Activated CD8-positive, alpha-beta memory T cell treated with anti-CD3 and anti-CD28 coated beads, Interleukin-2, amount 10 ng/mL, durations not matched to agents 7 days and 5 days (primary cell): ENCODE measurements around the gene NFIB. TPM values are rescaled to one million over a fixed set of nuclear protein-coding genes. Genes with fewer than 3 reads are reported as not detected.

ENCODE experiments used
- ATAC-seq: fragments of 150-1000 bp; cut with Tn5 transposase; one replicate; pipeline ENCODE4 v1.10.0; 2021; ENCODE audit warnings: moderate library complexity
- CTCF ChIA-PET: fragments of 350-600 bp; sonication (Branson Sonifier 250); formaldehyde crosslinking; loops from one replicate; lab custom pipeline; 2021; ENCODE audit warnings: antibody characterized with exemption; lab: Charles Lee
- DNase-seq: peaks from one replicate; pipeline ENCODE4 v3.0.0-alpha.2; 2020
- H3K27ac Mint-ChIP-seq: one replicate; pipeline ENCODE4 v1.8.0; 2021; ENCODE audit warnings: mild to moderate bottlenecking, mixed read lengths
- H3K27me3 Mint-ChIP-seq: one replicate; pipeline ENCODE4 v1.8.0; 2021; ENCODE audit warnings: mixed read lengths
- H3K36me3 Mint-ChIP-seq: one replicate; pipeline ENCODE4 v1.8.0; 2021; ENCODE audit warnings: mild to moderate bottlenecking, mixed read lengths
- H3K4me1 Mint-ChIP-seq: one replicate; pipeline ENCODE4 v1.8.0; 2021; ENCODE audit warnings: mixed read lengths
- H3K4me3 Mint-ChIP-seq: one replicate; pipeline ENCODE4 v1.8.0; 2021; ENCODE audit warnings: mild to moderate bottlenecking, moderate library complexity, mixed read lengths
- H3K9me3 Mint-ChIP-seq: one replicate; pipeline ENCODE4 v1.8.0; 2022; ENCODE audit warnings: low read depth, mixed read lengths
- total RNA-seq, 2 experiments: library from RNA; stranded (reverse); gene quantifications; one replicate each; pipeline ENCODE4 v1.2.3, GENCODE V29; 2021

The NFIB gene
- total RNA-seq, 2 experiments from 2014 or later, result not detected

- peak overlapping the region; percentile 44 for H3K27ac Mint-ChIP-seq
- ATAC-seq (no peak), DNase-seq (no peak)
- no peak overlapping the region for H3K4me3 Mint-ChIP-seq
- CTCF ChIA-PET, result no interaction called here
- H3K4me1 Mint-ChIP-seq, result peaks cover 2% of the 10 kb centered on the region
- peaks cover 4% of the 10 kb centered on the region for H3K36me3 Mint-ChIP-seq
- H3K27me3 Mint-ChIP-seq, result peaks cover 9% of the 10 kb centered on the region
- H3K9me3 Mint-ChIP-seq, result no peaks in the 10 kb centered on the region
Observed at GRCh38 chr9:14349146-14349446, 35.2 kb upstream of the NFIB start.

DNA sequence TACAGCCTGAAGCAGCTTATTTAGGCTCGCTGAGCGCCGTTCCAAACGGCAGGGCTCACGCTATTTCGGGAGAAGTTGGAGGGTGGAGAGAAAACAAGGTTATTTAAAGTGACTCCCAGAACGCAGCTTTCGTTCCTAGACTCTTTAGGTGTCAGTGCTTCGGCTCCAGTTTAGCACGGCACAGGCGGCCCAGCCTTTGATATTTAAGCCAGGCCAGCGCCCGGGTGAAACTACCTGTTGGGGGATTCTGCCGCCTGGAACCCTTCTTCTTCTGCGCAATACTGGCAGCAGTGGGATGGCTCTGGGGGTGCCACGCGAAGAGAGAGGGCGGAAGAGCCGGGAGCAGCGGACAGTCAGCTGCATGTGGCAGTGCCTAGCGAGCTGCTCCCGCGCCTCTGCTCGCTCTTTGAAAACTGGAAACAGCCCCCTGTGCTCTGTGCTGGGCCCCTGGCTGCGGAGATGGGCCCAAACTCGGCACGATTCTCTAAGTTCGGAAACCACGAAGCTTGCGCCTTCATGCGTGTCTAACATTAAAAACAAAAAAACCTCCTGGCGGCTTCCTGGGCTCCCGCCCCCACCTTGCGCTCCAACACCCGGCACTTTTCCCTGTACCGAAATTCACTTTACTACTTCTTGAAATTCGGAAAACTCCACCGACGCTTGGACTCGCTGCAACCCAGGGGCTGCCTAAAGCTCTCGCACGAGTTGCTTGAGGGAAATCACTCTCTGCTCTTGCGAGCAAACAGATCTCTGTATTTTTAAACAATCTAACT lies 34.6 kb upstream of the NFIB start:
- Mint-ChIP-seq H3K27ac (peak overlapping the region; percentile 45), H3K9me3 (no peaks in the 10 kb centered on the region), H3K36me3 (peaks cover 4% of the 10 kb centered on the region), H3K27me3 (peaks cover 7% of the 10 kb centered on the region), H3K4me1 (peaks cover 2% of the 10 kb centered on the region), H3K4me3 (no peak overlapping the region)
- CTCF ChIA-PET, result no interaction called here
- ATAC-seq (no peak), DNase-seq (no peak)

GRCh38 chr9:14348123-14348372 lies 34.1 kb upstream of the NFIB start:
- Mint-ChIP-seq H3K4me3 (no peak overlapping the region), H3K4me1 (peaks cover 2% of the 10 kb centered on the region), H3K27me3 (peaks cover 6% of the 10 kb centered on the region), H3K36me3 (peaks cover 4% of the 10 kb centered on the region), H3K9me3 (no peaks in the 10 kb centered on the region), H3K27ac (peak overlapping the region; percentile 45)
- ATAC-seq, result no peak
- CTCF ChIA-PET, result no interaction called here
- no peak for DNase-seq

GRCh38 chr9:14347406-14348122 lies 33.6 kb upstream of the NFIB start:
- peaks cover 2% of the 10 kb centered on the region for H3K4me1 Mint-ChIP-seq
- H3K27me3 Mint-ChIP-seq, result peaks cover 2% of the 10 kb centered on the region
- H3K9me3 Mint-ChIP-seq, result no peaks in the 10 kb centered on the region
- CTCF ChIA-PET, result no interaction called here
- H3K36me3 Mint-ChIP-seq, result peaks cover 4% of the 10 kb centered on the region
- DNase-seq (no peak), ATAC-seq (no peak)
- H3K4me3 Mint-ChIP-seq, result no peak overlapping the region
- peak overlapping the region; percentile 49 for H3K27ac Mint-ChIP-seq

DNA sequence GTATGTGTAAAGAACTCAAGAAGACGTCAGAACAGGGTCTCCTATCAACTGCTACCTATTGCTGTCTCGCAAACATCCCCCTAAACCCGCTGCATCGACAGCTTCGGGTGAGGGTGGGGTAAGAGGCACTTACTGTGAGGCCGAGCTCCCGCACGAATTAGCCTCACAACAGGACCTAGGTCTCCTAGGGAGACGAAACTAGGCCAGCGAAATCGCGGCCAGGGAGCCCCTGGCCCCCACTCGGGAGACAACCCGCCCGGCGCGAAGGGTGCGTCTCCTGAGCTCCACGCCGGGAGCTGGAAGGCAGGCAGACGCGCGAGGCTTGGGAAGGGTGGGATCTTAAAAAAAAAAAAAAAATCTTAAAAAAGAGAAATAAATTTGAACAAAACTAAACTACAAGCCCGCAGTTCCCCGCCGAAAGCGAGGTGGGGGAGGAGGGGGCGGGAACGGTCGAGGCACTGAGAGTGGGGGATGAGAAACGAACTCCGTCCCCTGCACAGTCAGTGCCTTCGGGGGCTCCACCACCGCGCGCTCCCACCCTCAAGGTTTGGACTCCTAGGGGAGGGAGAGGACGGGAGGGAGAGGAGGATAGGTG lies 33.0 kb upstream of the NFIB start:
- Mint-ChIP-seq H3K9me3 (no peaks in the 10 kb centered on the region), H3K27me3 (no peaks in the 10 kb centered on the region), H3K4me1 (peaks cover 2% of the 10 kb centered on the region), H3K27ac (peak overlapping the region; percentile 24), H3K36me3 (peaks cover 4% of the 10 kb centered on the region), H3K4me3 (no peak overlapping the region)
- CTCF ChIA-PET, result no interaction called here
- no peak for ATAC-seq
- DNase-seq, result no peak

- H3K36me3 Mint-ChIP-seq, result peaks cover 4% of the 10 kb centered on the region
- ATAC-seq, result no peak
- peaks cover 2% of the 10 kb centered on the region for H3K4me1 Mint-ChIP-seq
- CTCF ChIA-PET, result no interaction called here
- no peak for DNase-seq
- H3K4me3 Mint-ChIP-seq, result no peak overlapping the region
- no peaks in the 10 kb centered on the region for H3K27me3 Mint-ChIP-seq
- H3K9me3 Mint-ChIP-seq, result no peaks in the 10 kb centered on the region
- H3K27ac Mint-ChIP-seq, result peak overlapping the region; percentile 24
Observed at GRCh38 chr9:14346231-14346791, 32.4 kb upstream of the NFIB start.

DNA sequence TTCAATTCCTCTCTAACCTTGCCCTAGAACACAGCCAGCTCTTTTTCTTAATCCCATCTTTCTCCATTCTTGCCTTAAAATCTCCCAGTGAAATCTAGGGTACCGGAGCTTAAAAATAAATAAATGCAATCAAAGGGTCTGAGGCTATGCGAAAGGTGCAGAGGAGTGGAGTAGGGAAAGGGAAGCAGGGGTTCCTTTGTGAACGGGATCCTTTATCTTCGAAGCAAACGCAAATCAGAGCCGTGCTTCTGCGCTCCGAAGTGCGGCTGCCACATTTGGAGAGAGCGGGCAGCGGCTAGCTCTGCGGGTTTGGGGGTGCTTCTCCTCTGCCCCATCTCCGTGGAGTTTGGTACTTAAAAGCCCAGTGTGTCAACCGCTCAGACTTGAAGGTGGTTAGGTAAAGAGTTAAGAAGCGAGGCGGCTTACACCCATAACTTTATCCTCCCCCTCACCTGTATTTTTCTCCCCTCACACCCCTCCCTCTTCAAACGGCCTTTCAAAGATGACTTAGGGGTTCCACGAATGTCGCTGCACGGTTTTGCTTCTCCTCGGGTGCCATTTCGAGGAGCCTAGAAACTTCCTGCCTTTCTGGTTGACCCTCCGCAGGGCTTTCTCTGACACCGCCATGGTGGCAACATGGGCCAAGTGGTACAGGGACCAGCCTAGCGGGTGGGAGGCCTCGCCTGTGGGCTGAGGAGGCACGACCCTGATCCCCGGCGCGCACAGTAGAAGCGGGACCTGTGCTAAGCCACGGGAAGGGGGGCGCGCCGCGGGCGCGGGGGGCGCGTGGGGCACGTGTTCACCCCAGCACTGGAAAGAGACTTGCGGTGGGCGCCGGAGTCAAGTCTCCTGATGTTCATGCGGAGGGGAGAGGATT lies 31.7 kb upstream of the NFIB start:
- H3K4me1 Mint-ChIP-seq, result peaks cover 2% of the 10 kb centered on the region
- H3K9me3 Mint-ChIP-seq, result no peaks in the 10 kb centered on the region
- H3K4me3 Mint-ChIP-seq, result no peak overlapping the region
- no peak for DNase-seq
- ATAC-seq, result no peak
- CTCF ChIA-PET, result interaction anchor here (1.5 kb wide), 1 partner anchor 8 kb away, joined by 3 read pairs; no protein-coding TSS in a partner anchor
- H3K27me3 Mint-ChIP-seq, result no peaks in the 10 kb centered on the region
- H3K27ac Mint-ChIP-seq, result no peak overlapping the region
- H3K36me3 Mint-ChIP-seq, result peaks cover 4% of the 10 kb centered on the region

DNA sequence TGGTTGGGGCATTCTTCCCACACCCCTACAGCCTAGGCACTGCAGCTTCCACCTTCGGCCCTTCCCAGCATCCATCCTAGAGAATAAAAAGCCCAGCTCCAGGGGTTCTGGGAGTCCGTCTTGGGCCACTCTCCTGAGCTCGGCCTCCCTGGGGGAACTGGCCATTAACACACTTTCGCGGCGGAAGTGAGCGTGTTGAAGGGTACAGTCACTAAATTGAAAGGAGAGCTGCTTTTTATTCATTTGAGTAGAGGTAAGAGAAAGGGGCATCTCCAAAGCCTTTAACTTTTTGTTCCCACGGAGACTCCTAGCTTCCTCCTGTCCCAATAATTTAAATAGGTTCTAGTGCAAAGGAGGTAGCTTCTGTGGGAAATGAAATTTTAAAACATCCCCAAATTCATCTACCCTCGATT lies 31.0 kb upstream of the NFIB start:
- no peaks in the 10 kb centered on the region for H3K9me3 Mint-ChIP-seq
- H3K27ac Mint-ChIP-seq, result no peak overlapping the region
- ATAC-seq (no peak), DNase-seq (no peak)
- CTCF ChIA-PET, result interaction anchor here (1.5 kb wide), 1 partner anchor 8 kb away, joined by 3 read pairs; no protein-coding TSS in a partner anchor
- no peak overlapping the region for H3K4me3 Mint-ChIP-seq
- no peaks in the 10 kb centered on the region for H3K27me3 Mint-ChIP-seq
- H3K36me3 Mint-ChIP-seq, result peaks cover 4% of the 10 kb centered on the region
- H3K4me1 Mint-ChIP-seq, result peaks cover 2% of the 10 kb centered on the region

DNA sequence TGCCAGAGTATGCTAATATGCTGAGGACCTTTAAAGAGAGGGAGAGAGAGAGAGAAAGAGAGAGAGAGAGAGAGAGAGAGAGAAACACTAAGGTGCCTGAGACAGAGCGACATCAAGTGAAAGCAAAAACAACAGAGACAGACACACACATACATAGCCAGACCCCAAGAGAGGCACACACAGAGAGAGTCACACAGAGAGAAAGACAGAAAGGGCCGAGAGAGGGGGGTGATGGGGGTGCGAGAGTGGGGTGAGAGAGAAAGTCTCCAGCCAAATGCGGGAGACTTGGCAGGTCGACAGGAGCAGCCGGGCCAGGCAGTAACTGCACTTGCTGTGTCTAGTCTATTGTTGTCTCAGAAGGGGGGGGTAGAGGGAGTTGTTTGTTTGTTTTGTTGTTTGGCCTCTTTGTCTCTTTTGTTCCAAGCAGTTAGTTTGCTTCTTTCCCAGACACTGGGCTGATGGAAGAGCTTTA lies 30.1 kb upstream of the NFIB start:
- Mint-ChIP-seq H3K4me3 (no peak overlapping the region), H3K27me3 (peaks cover 3% of the 10 kb centered on the region), H3K27ac (no peak overlapping the region), H3K36me3 (peaks cover 2% of the 10 kb centered on the region), H3K4me1 (peaks cover 2% of the 10 kb centered on the region), H3K9me3 (no peaks in the 10 kb centered on the region)
- ATAC-seq (no peak), DNase-seq (no peak)
- CTCF ChIA-PET, result no interaction called here

GRCh38 chr9:14343261-14344031 lies 29.5 kb upstream of the NFIB start:
- peaks cover 2% of the 10 kb centered on the region for H3K4me1 Mint-ChIP-seq
- H3K4me3 Mint-ChIP-seq, result no peak overlapping the region
- DNase-seq (no peak), ATAC-seq (no peak)
- peaks cover 3% of the 10 kb centered on the region for H3K27me3 Mint-ChIP-seq
- H3K36me3 Mint-ChIP-seq, result no peaks in the 10 kb centered on the region
- no peak overlapping the region for H3K27ac Mint-ChIP-seq
- H3K9me3 Mint-ChIP-seq, result no peaks in the 10 kb centered on the region
- CTCF ChIA-PET, result no interaction called here

DNA sequence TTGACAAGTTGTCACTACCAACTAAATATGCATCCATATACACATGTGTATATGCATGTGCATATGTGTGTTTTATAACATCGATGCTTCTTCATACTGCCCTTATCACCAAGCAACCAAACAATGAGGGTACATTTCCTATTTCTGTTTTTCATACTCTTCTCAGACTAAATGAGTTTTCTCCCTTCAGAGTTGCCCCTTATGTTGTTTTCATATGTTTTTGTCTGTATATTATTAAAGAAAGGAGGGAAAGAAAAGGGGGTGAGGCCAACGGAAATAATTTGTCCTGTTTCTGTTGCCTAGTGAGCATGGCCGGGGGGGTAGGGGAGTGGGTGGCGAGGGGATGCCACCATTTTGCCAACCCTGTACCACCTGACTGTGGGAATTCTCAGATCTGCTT lies 28.8 kb upstream of the NFIB start:
- H3K9me3 Mint-ChIP-seq, result no peaks in the 10 kb centered on the region
- no peaks in the 10 kb centered on the region for H3K4me1 Mint-ChIP-seq
- DNase-seq (no peak), ATAC-seq (no peak)
- H3K27ac Mint-ChIP-seq, result no peak overlapping the region
- H3K4me3 Mint-ChIP-seq, result no peak overlapping the region
- CTCF ChIA-PET, result no interaction called here
- H3K36me3 Mint-ChIP-seq, result no peaks in the 10 kb centered on the region
- peaks cover 3% of the 10 kb centered on the region for H3K27me3 Mint-ChIP-seq

DNA sequence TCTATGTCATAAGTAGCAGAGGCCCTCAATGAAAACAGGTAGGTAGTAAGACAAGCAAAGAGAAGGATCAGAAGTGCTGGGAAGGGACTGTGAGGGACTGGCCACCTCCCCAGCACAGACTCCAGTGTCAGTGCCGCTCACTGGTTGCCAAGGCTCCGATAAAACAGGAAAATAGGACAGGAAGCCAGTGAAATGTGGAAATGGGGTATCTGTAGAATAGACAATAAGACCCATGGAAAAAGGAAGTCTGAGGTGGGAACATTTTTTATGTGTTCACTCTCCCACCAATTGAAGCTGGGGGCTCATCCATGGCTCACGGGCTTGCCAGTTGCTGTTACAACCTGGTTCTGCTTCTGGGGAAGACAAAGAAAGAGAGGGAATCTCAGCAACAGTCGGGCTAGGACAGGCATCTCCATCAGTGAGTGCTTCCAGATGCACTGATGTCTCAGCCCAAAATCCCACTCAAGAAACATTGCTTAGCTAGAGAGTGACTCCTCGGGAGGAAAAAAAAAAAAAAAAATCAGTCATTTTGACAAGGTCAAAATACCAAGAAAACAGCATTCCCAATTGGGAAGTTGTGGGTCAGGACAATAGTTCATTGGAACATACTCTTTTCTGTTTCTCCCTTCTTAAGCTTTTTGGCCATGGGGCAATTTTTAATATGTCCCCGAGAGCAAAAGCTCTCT lies 27.6 kb upstream of the NFIB start:
- H3K4me3 Mint-ChIP-seq, result no peak overlapping the region
- H3K27ac Mint-ChIP-seq, result no peak overlapping the region
- no peaks in the 10 kb centered on the region for H3K9me3 Mint-ChIP-seq
- CTCF ChIA-PET, result interaction anchor here (0.7 kb wide), 1 partner anchor 274 kb away, joined by 3 read pairs; no protein-coding TSS in a partner anchor
- no peaks in the 10 kb centered on the region for H3K36me3 Mint-ChIP-seq
- DNase-seq (no peak), ATAC-seq (no peak)
- H3K27me3 Mint-ChIP-seq, result peaks cover 8% of the 10 kb centered on the region
- no peaks in the 10 kb centered on the region for H3K4me1 Mint-ChIP-seq
